Stimulated activated CD8-positive, alpha-beta memory T cell treated with anti-CD3 and anti-CD28 coated beads, Interleukin-12 subunit alpha, Interleukin-12 subunit beta, amount 100 ng/mL, for 4 hours (primary cell): Measurements from ENCODE around the gene AUTS2.

Experiments used
- DNase-seq: peaks from one replicate; pipeline ENCODE4 v3.0.0-alpha.2; 2020; ENCODE audit warnings: low read depth

Gene AUTS2

GRCh38 chr7:70068531-70068930 lies 470.3 kb downstream of the AUTS2 start:
- no peak for DNase-seq

DNA sequence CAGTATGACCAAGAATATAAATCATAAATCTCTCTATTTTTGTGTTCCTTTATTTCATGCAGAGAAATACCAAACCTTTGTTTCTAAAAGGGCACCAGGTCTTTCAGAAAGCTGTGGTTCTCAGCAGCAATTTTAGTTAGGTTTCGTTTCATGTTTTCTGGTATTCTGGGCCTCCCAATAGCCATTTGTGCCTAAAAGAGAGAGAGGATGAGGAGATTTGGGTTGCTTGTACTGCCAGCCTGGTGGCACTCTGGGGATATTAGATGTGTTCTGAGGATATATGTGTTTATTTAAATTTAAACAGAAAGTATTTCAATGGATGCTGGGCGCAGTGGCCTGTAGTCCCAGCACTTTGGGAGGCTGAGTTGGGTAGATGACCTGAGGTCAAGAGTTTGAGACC lies 471.7 kb downstream of the AUTS2 start:
- DNase-seq: no peak

DNA sequence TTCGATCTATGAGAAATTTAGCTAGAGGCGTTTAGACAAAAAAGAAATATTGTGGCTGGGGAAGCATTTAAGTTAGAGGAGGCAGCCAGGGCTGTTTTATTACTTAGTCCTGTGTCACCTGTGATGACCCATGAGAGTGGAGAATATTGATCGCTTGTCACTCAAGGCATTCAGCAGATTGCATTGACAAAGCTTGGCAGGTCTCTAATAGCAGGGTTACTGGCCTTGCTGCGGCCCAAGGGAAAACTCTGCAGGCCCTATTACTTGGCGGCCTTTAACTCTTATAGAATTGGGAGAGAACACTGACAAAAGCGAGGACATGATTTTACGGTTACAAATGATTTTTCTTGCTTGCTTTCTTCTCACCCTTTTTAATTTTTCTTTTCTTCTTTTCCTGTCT lies 473.5 kb downstream of the AUTS2 start:
- no peak for DNase-seq

DNA sequence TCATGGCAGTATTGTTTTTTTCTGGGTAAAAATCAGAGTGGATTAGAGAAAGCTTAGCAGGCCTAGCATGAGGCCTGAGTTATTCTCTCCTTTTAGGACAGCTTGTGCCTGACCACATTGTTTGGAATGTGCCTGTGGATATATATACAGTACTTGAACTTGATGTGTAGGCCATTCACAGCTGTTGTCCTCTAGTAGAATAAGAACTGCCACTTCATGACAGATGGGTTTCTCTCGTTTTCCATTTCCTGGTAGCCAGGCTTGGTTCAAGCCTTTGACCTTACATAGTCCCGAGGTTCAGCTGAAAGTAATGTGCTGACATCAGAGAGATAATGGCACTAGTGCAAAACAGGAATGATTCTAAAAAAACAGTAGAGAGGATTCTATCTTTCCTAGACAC lies 473.9 kb downstream of the AUTS2 start:
- no peak for DNase-seq

DNA sequence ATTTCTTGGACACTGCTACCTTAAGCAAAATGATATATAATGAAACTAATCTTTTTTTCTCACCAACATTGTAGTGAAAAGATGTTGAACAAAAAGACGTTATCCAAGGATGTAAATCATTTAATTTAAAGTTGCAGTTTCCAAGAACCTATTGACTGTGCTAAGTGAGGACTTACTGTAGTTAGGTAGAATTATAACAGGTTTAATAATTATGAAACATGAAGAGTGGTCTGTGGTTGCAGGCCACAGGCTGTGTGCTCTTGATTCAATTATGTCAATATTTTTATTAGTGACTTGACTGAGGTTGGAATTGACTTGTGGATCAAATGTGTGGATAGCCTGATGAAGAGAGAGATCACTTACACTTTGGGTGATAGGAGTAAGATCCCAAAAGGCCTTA lies 478.1 kb downstream of the AUTS2 start:
- DNase-seq: no peak

DNA sequence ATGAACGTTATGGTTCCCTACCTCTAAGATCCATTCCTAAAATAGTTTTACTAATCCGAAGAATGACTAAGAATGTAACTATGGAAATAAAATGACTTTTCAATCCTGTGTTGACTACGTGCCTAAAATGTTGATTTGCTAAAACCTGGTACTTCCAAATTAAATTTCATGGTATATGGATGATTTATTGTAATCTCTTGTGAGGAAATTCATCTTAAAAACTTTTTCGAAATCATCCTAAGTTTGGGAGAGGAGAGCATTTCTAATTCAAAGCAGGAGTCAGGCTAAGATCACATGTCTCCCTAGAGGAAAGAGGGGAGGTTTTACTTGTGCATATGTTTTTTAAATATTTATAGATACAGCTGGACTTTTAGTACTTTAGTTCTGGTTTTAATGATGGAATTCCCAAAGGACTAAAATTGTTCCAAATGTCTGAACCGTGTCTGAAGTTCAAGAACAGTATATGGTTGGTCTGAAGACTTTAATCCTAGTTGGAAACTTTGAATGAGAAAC lies 483.9 kb downstream of the AUTS2 start:
- no peak for DNase-seq

GRCh38 chr7:70091362-70091761 lies 493.1 kb downstream of the AUTS2 start:
- no peak for DNase-seq

DNA sequence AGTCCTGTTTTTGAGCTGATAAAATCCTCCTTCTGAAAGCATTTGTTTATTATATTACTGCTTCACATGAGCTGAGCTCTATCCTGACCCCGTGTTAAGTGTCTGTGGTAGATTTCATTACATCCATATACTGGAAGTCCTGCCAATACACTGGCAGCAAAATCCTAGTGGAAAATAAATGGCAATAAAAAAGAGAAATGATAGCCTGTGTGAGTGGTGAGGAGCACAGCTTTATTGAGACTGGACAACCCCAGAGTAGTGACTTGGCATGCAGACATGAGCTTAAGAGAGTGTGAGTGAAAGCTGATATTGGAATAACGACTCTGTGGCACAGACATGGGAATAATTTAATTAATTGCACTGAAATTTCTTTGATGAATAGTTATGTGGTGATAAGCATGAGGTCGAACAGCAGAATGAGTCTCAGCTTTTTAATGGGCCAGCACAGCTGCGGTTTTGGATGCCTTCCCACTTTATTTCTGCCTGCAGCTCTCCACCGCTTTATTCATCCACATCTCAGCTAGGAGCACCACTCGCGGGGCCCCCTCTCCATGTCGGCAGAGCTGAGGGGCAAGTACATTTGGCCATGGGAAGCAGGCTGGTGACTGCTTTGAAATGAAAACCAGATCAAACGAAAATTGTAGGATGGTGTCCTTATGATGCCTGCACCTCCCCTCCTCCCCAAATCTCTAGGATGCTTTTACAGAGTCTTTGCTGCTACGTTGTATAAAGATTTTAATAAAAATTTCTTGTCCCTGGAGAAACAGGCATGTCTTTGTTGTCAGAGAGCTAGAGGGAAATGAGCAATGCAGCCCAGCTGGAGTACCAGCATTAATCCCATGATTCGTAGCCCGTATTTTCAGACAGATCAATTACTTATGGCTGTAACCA lies 494.3 kb downstream of the AUTS2 start:
- no peak for DNase-seq

DNA sequence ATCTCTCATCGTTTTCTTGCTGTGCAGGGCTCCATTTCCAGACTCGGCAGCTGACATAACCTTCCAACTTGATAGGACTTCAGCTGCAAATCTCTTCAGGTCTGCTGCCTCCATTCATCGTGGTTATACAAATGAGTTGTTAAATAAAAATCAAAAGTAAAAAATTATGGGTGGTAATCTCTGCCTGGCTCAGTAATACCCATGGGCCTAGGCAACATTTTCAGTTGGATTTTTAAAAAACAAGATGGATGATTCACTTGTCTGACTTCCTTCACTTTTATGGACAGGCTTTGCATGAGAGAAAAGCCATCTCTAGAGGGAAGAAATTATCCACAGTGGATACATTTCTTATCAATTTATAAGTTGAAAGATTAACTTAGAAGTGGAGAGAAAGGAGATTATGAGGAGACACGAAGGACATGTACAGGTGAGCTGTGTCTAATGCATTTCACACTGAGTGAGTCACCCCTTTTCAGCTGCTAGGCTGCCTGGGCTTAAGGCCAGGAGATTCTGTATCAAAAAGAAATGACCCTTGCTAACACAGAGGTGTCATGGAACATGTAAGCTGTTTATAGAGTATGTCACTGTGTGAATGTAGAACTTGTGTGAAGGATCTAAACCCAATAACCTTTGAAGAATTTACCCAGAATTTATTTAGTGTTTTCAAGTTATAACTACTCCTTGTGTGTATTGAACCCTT lies 495.1 kb downstream of the AUTS2 start:
- DNase-seq: no peak

GRCh38 chr7:70094831-70095230 lies 496.6 kb downstream of the AUTS2 start:
- no peak for DNase-seq

- DNase-seq: no peak
These were observed 499.4 kb downstream of the AUTS2 start for GRCh38 chr7:70097645-70098044.

GRCh38 chr7:70098133-70098561 lies 499.9 kb downstream of the AUTS2 start:
- DNase-seq: no peak

GRCh38 chr7:70098905-70099672 lies 500.8 kb downstream of the AUTS2 start:
- no peak for DNase-seq

- no peak for DNase-seq
These were observed 506.0 kb downstream of the AUTS2 start for GRCh38 chr7:70104243-70104642.

DNA sequence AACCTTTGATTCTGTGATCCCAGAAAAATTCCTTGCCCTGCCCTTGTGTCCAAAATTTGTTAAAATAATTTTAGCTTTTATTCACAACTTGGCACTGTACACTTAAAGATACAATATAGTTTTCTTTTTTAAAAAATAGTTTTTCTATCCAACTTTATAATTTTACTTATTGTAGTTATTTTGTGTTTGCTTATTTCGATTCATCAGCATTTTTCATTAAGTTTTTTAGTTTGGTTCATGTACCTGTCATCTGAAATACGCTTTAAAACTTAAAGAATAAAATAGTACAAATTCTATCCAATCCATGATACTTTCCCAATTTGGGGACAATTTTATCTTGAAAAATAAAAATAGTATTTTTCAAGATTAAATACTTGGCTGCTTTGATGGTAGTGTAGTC lies 514.8 kb downstream of the AUTS2 start:
- DNase-seq: no peak

- DNase-seq: no peak
These were observed 515.3 kb downstream of the AUTS2 start for GRCh38 chr7:70113536-70113935.

DNA sequence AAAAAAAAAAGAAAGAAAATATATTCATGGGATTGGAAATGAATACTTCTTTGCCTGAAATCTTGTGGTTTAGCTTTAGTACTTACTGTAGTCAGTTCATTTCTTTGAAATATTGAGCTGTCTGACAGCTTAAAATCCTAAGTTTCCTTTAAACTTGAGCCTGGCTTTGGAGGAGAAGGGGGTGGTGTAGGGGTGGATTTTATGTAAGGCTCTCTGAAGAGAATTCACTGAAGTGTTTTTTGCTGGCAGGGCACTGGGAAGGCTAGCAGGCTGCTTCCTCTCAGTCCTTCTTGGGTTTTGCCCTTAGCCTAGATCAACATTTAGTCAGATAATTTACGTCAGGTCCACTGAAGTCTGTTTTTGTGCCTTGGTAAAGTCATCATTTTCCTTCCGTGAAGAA lies 516.5 kb downstream of the AUTS2 start:
- no peak for DNase-seq

GRCh38 chr7:70116244-70116643 lies 518.0 kb downstream of the AUTS2 start:
- DNase-seq: no peak

DNA sequence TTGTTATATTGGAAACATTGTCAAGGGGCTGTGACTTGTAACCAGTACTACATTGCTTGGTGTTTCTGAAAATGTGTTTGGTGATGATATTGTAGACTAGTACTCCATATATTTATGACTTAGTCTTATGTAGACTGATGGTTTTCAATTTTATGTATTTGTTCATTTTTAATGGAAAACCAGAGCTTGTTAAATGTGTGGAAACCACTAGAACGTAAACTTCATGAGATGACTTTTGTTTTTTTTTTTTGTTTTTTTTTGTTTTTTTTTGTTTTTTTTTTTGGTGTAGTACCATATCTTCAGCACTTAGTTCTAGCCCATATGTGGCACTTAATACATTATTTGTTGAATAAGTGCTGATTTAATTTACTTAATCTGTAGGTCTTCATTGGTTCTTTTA lies 518.6 kb downstream of the AUTS2 start:
- DNase-seq: no peak

- no peak for DNase-seq
These were observed 522.6 kb downstream of the AUTS2 start for GRCh38 chr7:70120851-70121250.

GRCh38 chr7:70131817-70132216 lies 533.5 kb downstream of the AUTS2 start:
- DNase-seq: no peak

DNA sequence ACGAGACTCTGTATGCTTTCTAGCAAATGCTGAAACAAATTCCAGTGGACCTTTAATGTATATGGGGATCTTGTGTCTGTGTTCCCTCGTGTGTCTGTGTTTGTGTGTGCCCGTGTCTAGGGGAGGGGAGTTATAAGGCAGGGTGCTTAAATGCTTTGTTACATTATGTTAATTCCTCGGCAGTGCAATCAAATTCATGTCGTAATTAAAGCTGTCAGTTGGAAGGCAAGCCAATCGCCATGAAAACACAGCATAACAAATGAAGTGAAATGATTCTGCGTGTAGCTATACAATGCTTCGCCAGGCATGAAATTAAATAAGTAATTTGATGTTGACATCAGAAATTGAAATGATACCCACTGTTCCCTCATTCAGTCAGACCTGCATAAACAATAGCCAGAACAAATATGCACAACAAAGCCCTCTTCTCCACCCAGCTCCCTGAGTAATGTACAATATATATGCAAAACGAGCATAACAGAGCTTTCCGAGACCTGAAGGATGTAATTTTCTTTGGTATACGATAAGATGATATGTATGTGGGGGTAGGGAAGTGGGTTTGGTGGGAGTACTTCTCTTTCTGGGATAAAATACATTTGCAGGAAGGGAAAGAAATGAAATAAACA lies 534.1 kb downstream of the AUTS2 start:
- no peak for DNase-seq
